Heart left ventricle (tissue), 16 donors: ENCODE measurements around the gene KRI1. TPM values are rescaled to one million over a fixed set of nuclear protein-coding genes. Genes with fewer than 3 reads are reported as not detected.
A peak's percentile ranks its signal among the peaks of the same experiment; 100 is the strongest.

Experiments used
- ATAC-seq, 4 donors: fragments of 200-7000 bp; cut with Tn5 transposase; one replicate each; pipeline ENCODE4 v1.9.1; 2020 to 2022; ENCODE audit warnings: moderate library complexity in 4 of 4, mild to moderate bottlenecking in 3 of 4, moderate number of reproducible peaks in 1 of 4
- DNase-seq, 5 donors: peaks; one replicate each; pipeline ENCODE4 v3.0.0-alpha.2; 2020
- H3K27ac ChIP-seq, 12 donors: fragments of 200-600 bp; sonication (generic) in 4 of 12; one replicate each; pipeline versions ENCODE4 v1.5.0 to v1.8.0; 2016 to 2022; ENCODE audit warnings: mild to moderate bottlenecking in 2 of 12
- H3K27me3 ChIP-seq, 9 donors: fragments of 200-600 bp; sonication (generic) in 2 of 9; one replicate each; pipeline versions ENCODE4 v1.5.1 to v1.8.0; 2016 to 2022; ENCODE audit warnings: mild to moderate bottlenecking in 3 of 9
- H3K36me3 ChIP-seq, 9 donors: fragments of 200-600 bp; sonication (generic) in 2 of 9; one replicate each; pipeline versions ENCODE4 v1.5.0 to v1.8.0; 2018 to 2022; ENCODE audit warnings: mild to moderate bottlenecking in 2 of 9
- H3K4me1 ChIP-seq, 12 donors: fragments of 200-600 bp; sonication (generic) in 4 of 12; one replicate each; pipeline versions ENCODE4 v1.5.0 to v1.8.0; 2016 to 2022; ENCODE audit warnings: mild to moderate bottlenecking in 3 of 12
- H3K4me3 ChIP-seq, 12 donors: fragments of 200-600 bp; sonication (generic) in 4 of 12; one replicate each; pipeline versions ENCODE4 v1.5.0 to v1.8.0; 2017 to 2022; ENCODE audit warnings: mild to moderate bottlenecking in 9 of 12, moderate library complexity in 4 of 12
- H3K9me3 ChIP-seq, 12 donors: fragments of 200-600 bp; sonication (generic) in 4 of 12; one replicate each; pipeline versions ENCODE4 v1.5.0 to v1.8.0; 2016 to 2022; ENCODE audit warnings: mild to moderate bottlenecking in 1 of 12
- POLR2A ChIP-seq, 2 donors: fragments of 450-650 bp; IDR thresholded peaks; one replicate each; pipeline ENCODE4 v1.6.1; 2017; ENCODE audit warnings: antibody characterized with exemption in 2 of 2, mild to moderate bottlenecking in 2 of 2, moderate library complexity in 2 of 2
- WGBS, 4 donors: extraction: QIAGEN DNeasy Blood & Tissue Kit in 2 of 4; methylation state at CpG; one replicate each; pipeline versions ENCODE4 v1.1.5 to v1.1.7; 2013 to 2018; 5-methylcytosine and 5-hydroxymethylcytosine counted together
- intact Hi-C, 10 donors: fragments of 100-400 bp; cut with DNase I; formaldehyde crosslinking; loops; one replicate each; pipeline versions ENCODE4 v1.11.1 to v1.14.2; 2022
- polyA plus RNA-seq, 2 donors: library from polyadenylated mRNA; stranded (reverse); fragments of 200-250 nt; gene quantifications; one replicate each; pipeline ENCODE4 v1.2.3, GENCODE V29; 2013
- total RNA-seq, 9 donors: library from RNA; depleted of rRNA in 2 of 9; stranded (reverse); fragments of >200 nt in 2 of 9; fragmentation: NEBNext Ultra II Directional in 3 of 9; extraction: Animal tissue kit (Norgen Biotek cat#: 25700) in 3 of 9; gene quantifications; one replicate each; pipeline versions ENCODE4 v1.1.0 to v1.2.4, GENCODE V29; 2016 to 2023
- TF ChIP-seq, protein P1 (sequence below), 12 donors: fragments of 200-600 bp; sonication (generic) in 4 of 12; IDR thresholded peaks; one replicate each; pipeline versions ENCODE4 v1.5.0 to v1.8.0; 2018 to 2022; ENCODE audit warnings: antibody characterized with exemption in 12 of 12, mild to moderate bottlenecking in 5 of 12
- donor health status: ischemic (EF 13 %, LVEDD 7.1; RV severe dilation, severe dysfunction).
- donor health status: healthy with polysubstance abuse.
- donor health status: DM: no; HTN: yes; CAD: no.
- donor health status: DM: no; HTN: no; CAD: no.
- donor health status: ischemic (EF 25% LVEDD 6.9; RV normal size, moderate dysfunction).
- donor health status: ischemic (EF 25% LVEDD 5.7; RV mildly dilated, moderate dysfunction).
- donor health status: healthy.
- donor health status: DM: yes; HTN: yes; CAD: no.
- donor health status: ischemic (EF 35%, LVEDD 5.7; RV mildly dilated, moderate dysfunction).
- donor health status: nonischemic (EF 11% LVEDD 7.7; RV severe dilation, severe dysfunction).
- donor health status: DM: yes; HTN: yes; CAD: no.
- donor health status: PGD.
- donor health status: ischemic (EF 29% LVEDD 5.4; RV normal size, mild dysfunction).
- donor health status: nonischemic (EF 23%, LVEDD 6.1; RV moderate dilation, normal function).

Gene KRI1
- total and polyA plus RNA-seq, 11 donors, result 6.7 to 15.0 (median 10.4) TPM

DNA sequence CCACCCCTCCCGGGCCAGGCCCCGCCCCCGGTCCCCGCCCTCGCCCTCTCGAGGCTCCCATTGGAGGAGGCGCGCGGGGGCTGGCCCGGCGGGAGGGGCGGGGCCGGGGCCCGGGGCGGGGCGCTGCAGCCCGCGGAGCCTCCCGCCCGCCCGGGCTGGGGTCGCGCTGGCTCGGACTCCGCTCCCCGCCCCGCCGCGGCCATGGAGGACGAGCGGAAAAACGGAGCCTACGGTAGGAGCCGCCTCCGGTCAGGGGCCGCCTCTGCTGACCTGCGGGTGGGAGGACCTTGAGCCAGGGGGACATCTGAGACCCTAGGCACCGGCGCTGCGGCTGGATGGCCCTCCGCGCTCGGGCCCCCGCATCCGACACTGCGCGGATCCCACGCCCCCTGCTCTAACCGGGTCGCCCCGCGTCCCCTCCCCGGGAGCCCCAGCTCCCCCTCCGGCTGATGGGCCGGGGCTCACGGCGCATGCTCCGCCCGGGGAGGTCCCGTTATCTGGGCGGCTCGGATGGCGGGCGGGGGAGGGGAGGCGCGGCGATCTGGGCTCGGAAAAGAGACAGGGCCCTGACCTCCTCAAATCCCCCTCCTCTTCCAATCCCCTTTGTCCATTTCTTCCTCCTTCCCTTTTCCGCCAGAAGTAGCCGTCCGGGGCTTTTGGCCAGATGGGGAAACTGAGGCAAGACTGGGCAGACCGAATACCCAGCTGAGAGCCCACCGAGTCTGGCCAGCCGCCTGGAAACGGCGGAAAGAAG is 36.7 kb upstream of the KRI1 start:
- 0 to 1% (median 0%) methylated on average over 35 to 76 of the region's 76 CpGs for WGBS, 4 donors
- intact Hi-C loops, result loop anchor here in 1 of 10 donors (5.0 kb wide), 1 partner anchor 40 kb away; no protein-coding TSS in a partner anchor
- peak; percentile 87 to 99 (median 96) for ATAC-seq

DNA sequence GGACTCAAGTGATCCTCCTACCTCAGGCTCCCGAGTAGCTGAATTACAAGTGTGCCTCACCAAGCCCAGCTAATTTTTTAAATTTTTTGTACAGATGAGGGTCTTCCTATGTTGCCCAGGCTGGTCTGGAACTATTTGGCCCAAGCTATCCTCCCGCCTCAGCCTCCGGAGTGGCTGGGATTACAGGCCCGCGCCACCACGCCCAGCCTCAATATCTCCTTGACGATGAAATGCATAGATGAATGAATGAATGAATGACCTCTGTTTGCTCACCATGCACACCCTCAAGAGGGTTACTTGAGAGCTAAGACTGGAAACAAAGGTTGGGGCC is 36.2 kb upstream of the KRI1 start:
- Histone ChIP-seq H3K4me1 (peaks cover 0 to 40% (median 24%) of the 10 kb centered on the region in 12 donors), H3K9me3 (peaks cover 0 to 4% (median 0%) of the 10 kb centered on the region in 12 donors), H3K36me3 (no peaks in the 10 kb centered on the region), H3K27me3 (no peaks in the 10 kb centered on the region), H3K4me3 (peak overlapping the region in 8 of 12 donors; percentile 88 to 100 (median 100)), H3K27ac (peak overlapping the region in 5 of 12 donors; percentile 34 to 99 (median 52))
- no peak for TF ChIP-seq POLR2A (IDR thresholded peaks at IDR 0.05)
- TF ChIP-seq, protein P1, sequence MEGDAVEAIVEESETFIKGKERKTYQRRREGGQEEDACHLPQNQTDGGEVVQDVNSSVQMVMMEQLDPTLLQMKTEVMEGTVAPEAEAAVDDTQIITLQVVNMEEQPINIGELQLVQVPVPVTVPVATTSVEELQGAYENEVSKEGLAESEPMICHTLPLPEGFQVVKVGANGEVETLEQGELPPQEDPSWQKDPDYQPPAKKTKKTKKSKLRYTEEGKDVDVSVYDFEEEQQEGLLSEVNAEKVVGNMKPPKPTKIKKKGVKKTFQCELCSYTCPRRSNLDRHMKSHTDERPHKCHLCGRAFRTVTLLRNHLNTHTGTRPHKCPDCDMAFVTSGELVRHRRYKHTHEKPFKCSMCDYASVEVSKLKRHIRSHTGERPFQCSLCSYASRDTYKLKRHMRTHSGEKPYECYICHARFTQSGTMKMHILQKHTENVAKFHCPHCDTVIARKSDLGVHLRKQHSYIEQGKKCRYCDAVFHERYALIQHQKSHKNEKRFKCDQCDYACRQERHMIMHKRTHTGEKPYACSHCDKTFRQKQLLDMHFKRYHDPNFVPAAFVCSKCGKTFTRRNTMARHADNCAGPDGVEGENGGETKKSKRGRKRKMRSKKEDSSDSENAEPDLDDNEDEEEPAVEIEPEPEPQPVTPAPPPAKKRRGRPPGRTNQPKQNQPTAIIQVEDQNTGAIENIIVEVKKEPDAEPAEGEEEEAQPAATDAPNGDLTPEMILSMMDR (IDR thresholded peaks at IDR 0.05), result no peak
- 24 to 26% (median 24%) methylated on average over 7 of the region's 7 CpGs for WGBS, 4 donors
- intact Hi-C loops, result loop anchor here in 1 of 10 donors (5.0 kb wide), 1 partner anchor 40 kb away; no protein-coding TSS in a partner anchor
- ATAC-seq (no peak), DNase-seq (no peak)

More for the DNA sequence above, 36.7 kb upstream of the KRI1 start:
- Histone ChIP-seq H3K4me3 (peak overlapping the region; percentile 88 to 100 (median 100)), H3K36me3 (no peaks in the 10 kb centered on the region), H3K9me3 (peaks cover 0 to 4% (median 0%) of the 10 kb centered on the region in 12 donors), H3K4me1 (peaks cover 0 to 36% (median 22%) of the 10 kb centered on the region in 12 donors), H3K27me3 (no peaks in the 10 kb centered on the region), H3K27ac (peak overlapping the region; percentile 91 to 99 (median 97))
- DNase-seq, result peak; percentile 87 to 93 (median 89)
- TF ChIP-seq POLR2A (IDR thresholded peaks at IDR 0.05), result peak in 1 of 2 donors; percentile 75
- TF ChIP-seq, protein P1 (IDR thresholded peaks at IDR 0.05), result no peak

DNA sequence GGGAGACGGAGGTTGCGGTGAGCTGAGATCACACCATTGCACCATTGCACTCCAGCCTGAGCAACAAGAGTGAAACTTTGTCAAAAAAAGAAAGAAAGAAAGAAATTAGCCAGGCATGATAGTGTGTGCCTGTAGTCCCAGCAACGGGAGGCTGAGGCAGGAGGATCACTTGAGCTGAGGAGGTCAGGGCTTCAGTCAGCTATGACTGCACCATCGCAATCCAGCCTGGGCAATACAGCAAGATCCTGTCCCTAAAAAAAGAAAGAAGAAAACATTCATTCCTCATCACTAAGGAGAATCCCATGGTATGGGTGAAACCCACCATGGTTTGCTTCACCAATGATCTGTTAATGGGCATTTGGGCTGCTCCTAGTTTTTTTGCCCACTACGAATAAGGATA is 34.3 kb upstream of the KRI1 start:
- no peaks in the 10 kb centered on the region for H3K27me3 ChIP-seq
- H3K9me3 ChIP-seq, result peaks cover 0 to 4% (median 0%) of the 10 kb centered on the region in 12 donors
- intact Hi-C loops, result loop anchor here in 1 of 10 donors (5.0 kb wide), 1 partner anchor 42 kb away; no protein-coding TSS in a partner anchor
- DNase-seq, result no peak
- TF ChIP-seq POLR2A (IDR thresholded peaks at IDR 0.05), result no peak
- TF ChIP-seq, protein P1 (IDR thresholded peaks at IDR 0.05), result no peak
- H3K36me3 ChIP-seq, result no peaks in the 10 kb centered on the region
- ATAC-seq, result no peak
- peaks cover 0 to 48% (median 22%) of the 10 kb centered on the region in 12 donors for H3K4me1 ChIP-seq
- WGBS, 4 donors, result 95 to 97% (median 96%) methylated on average over 5 of the region's 5 CpGs
- H3K27ac ChIP-seq, result no peak overlapping the region
- no peak overlapping the region for H3K4me3 ChIP-seq
